HUES6 (cell line): ENCODE data around the gene TMEM86A.

Source experiments
- H3K27ac ChIP-seq: 2 replicates; pipeline ENCODE4 v1.7.0; 2013; ENCODE audit warnings: low read depth, mild to moderate bottlenecking, low read length, inconsistent platforms
- H3K27me3 ChIP-seq: 2 replicates; pipeline ENCODE4 v1.6.1; 2013; ENCODE audit warnings: low read length; ENCODE audit not compliant: control insufficient read depth, insufficient read depth
- H3K36me3 ChIP-seq: 2 replicates; pipeline ENCODE4 v1.6.1; 2013; ENCODE audit warnings: low read length; ENCODE audit not compliant: control insufficient read depth, insufficient read depth
- H3K4me1 ChIP-seq: 2 replicates; pipeline ENCODE4 v1.6.1; 2013; ENCODE audit warnings: low read length; ENCODE audit not compliant: control insufficient read depth, insufficient read depth
- H3K4me3 ChIP-seq: 2 replicates; pipeline ENCODE4 v1.5.1; 2013; ENCODE audit warnings: low read depth, low read length
- H3K9ac ChIP-seq: one replicate; pipeline ENCODE4 v1.6.1; 2013; ENCODE audit warnings: mild to moderate bottlenecking, low read length
- H3K9me3 ChIP-seq: 2 replicates; pipeline ENCODE4 v1.6.1; 2013; ENCODE audit warnings: low read depth, low read length; ENCODE audit not compliant: control insufficient read depth, insufficient read depth

The TMEM86A gene

GRCh38 chr11:18713646-18714442 lies 15.3 kb downstream of the TMEM86A start:
- Histone ChIP-seq H3K27ac (no peak overlapping the region), H3K27me3 (peaks cover 72% of the 10 kb centered on the region), H3K9ac (no peak overlapping the region), H3K9me3 (no peaks in the 10 kb centered on the region), H3K36me3 (no peaks in the 10 kb centered on the region), H3K4me1 (no peaks in the 10 kb centered on the region), H3K4me3 (no peak overlapping the region)

GRCh38 chr11:18714443-18714780 lies 15.8 kb downstream of the TMEM86A start:
- Histone ChIP-seq H3K4me1 (no peaks in the 10 kb centered on the region), H3K9me3 (no peaks in the 10 kb centered on the region), H3K4me3 (no peak overlapping the region), H3K36me3 (no peaks in the 10 kb centered on the region), H3K27me3 (peaks cover 69% of the 10 kb centered on the region), H3K9ac (no peak overlapping the region), H3K27ac (no peak overlapping the region)

GRCh38 chr11:18715476-18715875 lies 16.9 kb downstream of the TMEM86A start:
- H3K4me3 ChIP-seq = no peak overlapping the region
- H3K36me3 ChIP-seq = no peaks in the 10 kb centered on the region
- no peak overlapping the region for H3K9ac ChIP-seq
- peaks cover 74% of the 10 kb centered on the region for H3K27me3 ChIP-seq
- peaks cover under 1% of the 10 kb centered on the region for H3K4me1 ChIP-seq
- no peak overlapping the region for H3K27ac ChIP-seq
- no peaks in the 10 kb centered on the region for H3K9me3 ChIP-seq

GRCh38 chr11:18720091-18720807 lies 21.7 kb downstream of the TMEM86A start:
- Histone ChIP-seq H3K4me3 (peak overlapping the region; percentile 57), H3K36me3 (no peaks in the 10 kb centered on the region), H3K27ac (no peak overlapping the region), H3K9me3 (no peaks in the 10 kb centered on the region), H3K27me3 (peaks cover 47% of the 10 kb centered on the region), H3K9ac (no peak overlapping the region), H3K4me1 (peaks cover 5% of the 10 kb centered on the region)

- Histone ChIP-seq H3K36me3 (no peaks in the 10 kb centered on the region), H3K4me3 (peak overlapping the region; percentile 57), H3K9me3 (no peaks in the 10 kb centered on the region), H3K9ac (peak overlapping the region; percentile 2), H3K27ac (no peak overlapping the region), H3K4me1 (peaks cover 8% of the 10 kb centered on the region), H3K27me3 (peaks cover 41% of the 10 kb centered on the region)
Measured at GRCh38 chr11:18720808-18721560, 22.4 kb downstream of the TMEM86A start.

DNA sequence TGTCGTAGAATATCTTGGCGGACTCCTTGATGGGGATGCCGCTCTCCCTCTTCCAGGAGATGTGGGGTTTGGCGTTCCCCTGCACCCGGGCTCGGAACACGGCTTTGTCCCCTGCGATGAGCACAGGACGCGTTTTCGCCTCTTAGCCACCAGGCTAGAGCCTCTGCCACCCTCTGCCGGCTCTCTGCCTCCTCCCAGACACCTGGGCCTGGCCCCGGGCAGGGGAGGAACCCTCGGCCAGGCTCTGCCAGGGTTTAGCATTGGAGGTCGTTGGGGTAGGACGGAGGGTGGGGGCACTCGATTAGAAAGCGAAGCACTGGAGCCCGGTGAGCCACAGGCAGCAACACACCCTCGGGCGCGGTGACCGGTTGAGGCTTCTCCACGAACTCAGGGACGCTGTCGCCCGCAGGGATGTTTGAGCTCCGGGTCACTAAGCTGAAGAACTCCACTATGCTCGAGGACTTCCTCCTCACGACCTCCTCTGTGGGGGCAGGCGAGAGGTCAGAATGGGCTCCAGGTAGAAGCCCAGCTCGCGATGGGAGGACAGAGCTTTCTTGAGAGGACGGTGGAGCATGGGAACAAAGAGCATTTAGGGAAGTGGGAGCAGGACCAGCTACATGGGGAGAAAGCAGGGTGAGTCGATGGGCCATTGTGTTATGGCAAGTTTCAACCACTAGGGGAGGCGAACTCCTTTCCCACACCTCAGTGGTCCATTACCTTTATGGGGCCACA lies 23.1 kb downstream of the TMEM86A start:
- Histone ChIP-seq H3K36me3 (no peaks in the 10 kb centered on the region), H3K9ac (peak overlapping the region; percentile 2), H3K9me3 (no peaks in the 10 kb centered on the region), H3K4me1 (peaks cover 14% of the 10 kb centered on the region), H3K27ac (no peak overlapping the region), H3K27me3 (peaks cover 33% of the 10 kb centered on the region), H3K4me3 (peak overlapping the region; percentile 57)

GRCh38 chr11:18722293-18722637 lies 23.7 kb downstream of the TMEM86A start:
- H3K4me3 ChIP-seq = peak overlapping the region; percentile 57

GRCh38 chr11:18723991-18724390 lies 25.4 kb downstream of the TMEM86A start:
- no peaks in the 10 kb centered on the region for H3K9me3 ChIP-seq
- no peaks in the 10 kb centered on the region for H3K36me3 ChIP-seq
- no peak overlapping the region for H3K4me3 ChIP-seq
- no peak overlapping the region for H3K9ac ChIP-seq
- no peak overlapping the region for H3K27ac ChIP-seq
- H3K4me1 ChIP-seq = peaks cover 21% of the 10 kb centered on the region
- H3K27me3 ChIP-seq = peaks cover 14% of the 10 kb centered on the region

More at GRCh38 chr11:18722293-18722637, 23.7 kb downstream of the TMEM86A start:
- Histone ChIP-seq H3K4me1 (peaks cover 15% of the 10 kb centered on the region), H3K27me3 (peaks cover 28% of the 10 kb centered on the region), H3K27ac (no peak overlapping the region), H3K9me3 (no peaks in the 10 kb centered on the region), H3K9ac (no peak overlapping the region), H3K36me3 (no peaks in the 10 kb centered on the region)

DNA sequence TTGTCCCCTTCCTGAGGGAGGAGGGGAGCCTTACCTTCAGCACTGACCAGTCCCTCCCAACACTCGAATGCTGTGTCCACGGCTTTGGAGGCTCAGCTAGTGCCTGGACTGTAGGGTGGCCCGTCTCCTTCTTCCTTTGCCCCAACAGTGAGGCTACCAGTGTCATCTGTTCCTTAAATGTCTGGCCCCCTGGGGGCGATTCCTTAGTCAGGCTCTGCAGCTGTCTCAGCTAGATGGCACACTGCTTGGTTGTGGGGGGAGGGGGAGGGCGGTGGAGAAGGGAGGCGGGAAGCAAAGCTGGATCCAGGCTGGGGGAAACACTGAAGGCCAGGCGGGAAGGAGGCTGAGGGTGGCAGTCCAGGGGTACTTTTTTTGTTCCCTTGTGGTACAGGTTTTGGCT lies 27.5 kb downstream of the TMEM86A start, which contains the start of gene IGSF22:
Gene IGSF22 (minus strand): TSS at position 149 of the 400 bp plus-strand sequence. CDS start 1,952 bp downstream, outside the sequence.
- H3K4me3 ChIP-seq = no peak within 1 kb of the TSS
- H3K4me1 ChIP-seq = peaks cover 16% of the 10 kb centered on the region
- H3K27me3 ChIP-seq = no peaks in the 10 kb centered on the region
- no peak within 1 kb of the TSS for H3K27ac ChIP-seq
- no peak within 1 kb of the TSS for H3K9ac ChIP-seq
- no peaks in the 10 kb centered on the region for H3K36me3 ChIP-seq
- H3K9me3 ChIP-seq = no peaks in the 10 kb centered on the region

- H3K27ac ChIP-seq = no peak overlapping the region
- no peaks in the 10 kb centered on the region for H3K27me3 ChIP-seq
- H3K9me3 ChIP-seq = no peaks in the 10 kb centered on the region
- H3K4me3 ChIP-seq = no peak overlapping the region
- H3K36me3 ChIP-seq = no peaks in the 10 kb centered on the region
- peaks cover 16% of the 10 kb centered on the region for H3K4me1 ChIP-seq
- H3K9ac ChIP-seq = no peak overlapping the region
Measured at GRCh38 chr11:18727479-18728236, 29.1 kb downstream of the TMEM86A start.
